Measurements from ENCODE around the gene GPLD1.
"Not testable (repeated sequence)": the region's sequence is repeated elsewhere in the genome, so short reads cannot be mapped to it uniquely, and the experiment has no call there.

GPLD1 gene

DNA sequence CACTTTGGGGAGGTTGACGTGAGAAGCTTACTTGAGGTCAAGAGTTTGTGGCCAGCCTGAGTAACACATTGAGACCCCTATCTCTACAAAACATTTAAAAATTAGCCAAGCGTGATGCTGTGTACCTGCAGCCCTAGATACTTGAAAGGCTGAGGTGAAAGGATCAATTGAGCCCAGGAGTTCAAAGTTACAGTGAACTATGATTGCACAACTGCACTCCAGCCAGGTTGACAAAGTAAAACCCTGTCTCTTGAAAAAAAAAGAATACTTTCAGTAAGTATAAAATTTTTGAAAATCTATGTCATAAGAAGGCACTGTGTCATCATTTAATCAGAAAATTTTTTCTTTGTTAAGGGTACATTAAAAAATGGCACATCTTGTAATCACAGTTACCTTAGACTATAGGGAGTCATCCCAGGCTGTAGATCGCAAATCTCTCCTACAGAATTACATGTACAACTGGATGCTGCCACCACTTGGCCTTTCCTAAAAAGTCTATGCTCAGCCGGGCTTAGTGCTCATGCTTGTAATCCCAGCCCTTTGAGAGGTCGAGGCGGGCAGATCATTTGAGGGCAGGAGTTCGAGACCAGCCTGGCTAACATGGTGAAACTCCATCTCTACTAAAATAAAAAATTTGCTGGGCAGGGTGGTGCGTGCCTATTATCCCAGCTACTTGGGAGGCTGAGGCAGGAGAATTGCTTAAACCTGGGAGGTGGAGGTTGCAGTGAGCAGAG, 103.7 kb downstream of the GPLD1 start:
- Histone ChIP-seq H3K4me2 (ENCODE audit: low read length, poor library complexity, severe bottlenecking) (no peak overlapping the region), H3K9me3 (ENCODE audit: control insufficient read depth, low read length) (no peaks in the 10 kb centered on the region), H3K79me1 (replicated peaks; ENCODE audit: low read length, poor library complexity, severe bottlenecking) (peaks cover 3% of the 10 kb centered on the region), H2AK5ac (ENCODE audit: low read length, severe bottlenecking) (peak overlapping the region; percentile 91), H3K27me3 (ENCODE audit: control insufficient read depth in 1 of 2, insufficient read depth in 1 of 2, low read length in 2 of 2) (no peaks in the 10 kb centered on the region), H3K14ac (ENCODE audit: low read length in 2 of 2) (no peak overlapping the region), H2BK5ac (ENCODE audit: low read depth, low read length, poor library complexity, severe bottlenecking) (peak overlapping the region; percentile 76), H4K91ac (ENCODE audit: low read length) (no peak overlapping the region), H2BK120ac (ENCODE audit: low read depth, low read length) (no peak overlapping the region), H3K23ac (ENCODE audit: low read length in 2 of 2) (no peak overlapping the region), H2AFZ (ENCODE audit: low read depth, low read length) (no peak overlapping the region), H2BK15ac (ENCODE audit: low read depth, poor library complexity, severe bottlenecking) (no peak overlapping the region), H3K4me3 (ENCODE audit: insufficient read depth in 1 of 2, low read depth in 1 of 2, low read length in 2 of 2) (no peak overlapping the region), H3K36me3 (ENCODE audit: control insufficient read depth in 1 of 2, insufficient read depth in 2 of 2, low read depth in 1 of 2, low read length in 2 of 2) (no peaks in the 10 kb centered on the region), H3K27ac (ENCODE audit: low read length, poor library complexity, severe bottlenecking) (peak overlapping the region; percentile 76), H3K9ac (ENCODE audit: low read length) (no peak overlapping the region), H2BK12ac (ENCODE audit: low read length in 2 of 2) (no peak overlapping the region), H3K4ac (ENCODE audit: low read depth in 1 of 2, low read length in 2 of 2) (no peak overlapping the region), H3K18ac (ENCODE audit: low read depth in 1 of 2, low read length in 2 of 2) (no peak overlapping the region), H4K8ac (ENCODE audit: low read length) (no peak overlapping the region), H3K4me1 (ENCODE audit: control insufficient read depth, insufficient read depth, low read depth, low read length) (peaks cover 5% of the 10 kb centered on the region)
- no peak for DNase-seq
- 83% methylated on average over 6 of the region's 8 CpGs for WGBS

DNA sequence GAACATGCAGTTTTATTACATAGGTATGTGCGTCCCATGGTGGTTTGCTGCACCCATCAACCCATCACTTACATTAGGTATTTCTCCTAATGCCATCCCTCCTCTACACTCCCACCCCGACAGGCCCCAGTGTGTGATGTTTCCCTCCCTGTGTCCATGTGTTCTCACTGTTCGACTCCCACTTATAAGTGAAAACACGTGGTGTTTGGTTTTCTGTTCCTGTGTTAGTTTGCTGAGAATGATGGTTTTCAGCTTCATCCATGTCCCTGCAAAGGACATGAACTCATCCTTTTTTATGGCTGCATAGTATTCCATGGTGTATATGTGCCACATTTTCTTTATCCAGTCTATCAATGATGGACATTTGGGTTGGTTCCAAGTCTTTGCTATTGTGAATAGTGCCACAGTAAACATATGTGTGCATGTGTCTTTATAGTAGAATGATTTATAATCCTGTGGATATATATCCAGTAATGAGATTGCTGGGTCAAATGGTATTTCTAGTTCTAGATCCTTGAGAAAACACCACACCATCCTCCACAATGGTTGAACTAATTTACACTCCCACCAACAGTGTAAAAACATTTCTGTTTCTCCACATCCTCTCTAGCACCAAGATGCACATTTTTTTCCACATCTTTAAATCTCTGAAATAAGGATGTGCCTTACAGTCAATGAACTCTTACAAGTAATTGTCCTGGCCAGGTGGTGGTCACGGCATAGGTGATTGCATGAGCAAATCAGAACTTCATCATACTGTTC, 104.8 kb downstream of the GPLD1 start:
- not testable (repeated sequence) for H2BK12ac ChIP-seq (ENCODE audit: low read length in 2 of 2); H2BK120ac ChIP-seq (ENCODE audit: low read depth, low read length); H3K18ac ChIP-seq (ENCODE audit: low read depth in 1 of 2, low read length in 2 of 2); H3K4me3 ChIP-seq (ENCODE audit: insufficient read depth in 1 of 2, low read depth in 1 of 2, low read length in 2 of 2); H3K9me3 ChIP-seq (ENCODE audit: control insufficient read depth, low read length); H3K9ac ChIP-seq (ENCODE audit: low read length); DNase-seq; H3K14ac ChIP-seq (ENCODE audit: low read length in 2 of 2); H2AFZ ChIP-seq (ENCODE audit: low read depth, low read length); H3K36me3 ChIP-seq (ENCODE audit: control insufficient read depth in 1 of 2, insufficient read depth in 2 of 2, low read depth in 1 of 2, low read length in 2 of 2); H4K91ac ChIP-seq (ENCODE audit: low read length); H4K8ac ChIP-seq (ENCODE audit: low read length); H3K4me2 ChIP-seq (ENCODE audit: low read length, poor library complexity, severe bottlenecking); H2BK15ac ChIP-seq (ENCODE audit: low read depth, poor library complexity, severe bottlenecking); H3K27me3 ChIP-seq (ENCODE audit: control insufficient read depth in 1 of 2, insufficient read depth in 1 of 2, low read length in 2 of 2); H3K23ac ChIP-seq (ENCODE audit: low read length in 2 of 2); H3K79me1 ChIP-seq (replicated peaks; ENCODE audit: low read length, poor library complexity, severe bottlenecking); H3K4me1 ChIP-seq (ENCODE audit: control insufficient read depth, insufficient read depth, low read depth, low read length); H3K4ac ChIP-seq (ENCODE audit: low read depth in 1 of 2, low read length in 2 of 2)
- H2BK5ac ChIP-seq (ENCODE audit: low read depth, low read length, poor library complexity, severe bottlenecking), result peak overlapping the region; percentile 96
- H2AK5ac ChIP-seq (ENCODE audit: low read length, severe bottlenecking), result peak overlapping the region; percentile 53
- 92% methylated on average over 5 of the region's 5 CpGs for WGBS
- H3K27ac ChIP-seq (ENCODE audit: low read length, poor library complexity, severe bottlenecking), result peak overlapping the region; percentile 57

DNA sequence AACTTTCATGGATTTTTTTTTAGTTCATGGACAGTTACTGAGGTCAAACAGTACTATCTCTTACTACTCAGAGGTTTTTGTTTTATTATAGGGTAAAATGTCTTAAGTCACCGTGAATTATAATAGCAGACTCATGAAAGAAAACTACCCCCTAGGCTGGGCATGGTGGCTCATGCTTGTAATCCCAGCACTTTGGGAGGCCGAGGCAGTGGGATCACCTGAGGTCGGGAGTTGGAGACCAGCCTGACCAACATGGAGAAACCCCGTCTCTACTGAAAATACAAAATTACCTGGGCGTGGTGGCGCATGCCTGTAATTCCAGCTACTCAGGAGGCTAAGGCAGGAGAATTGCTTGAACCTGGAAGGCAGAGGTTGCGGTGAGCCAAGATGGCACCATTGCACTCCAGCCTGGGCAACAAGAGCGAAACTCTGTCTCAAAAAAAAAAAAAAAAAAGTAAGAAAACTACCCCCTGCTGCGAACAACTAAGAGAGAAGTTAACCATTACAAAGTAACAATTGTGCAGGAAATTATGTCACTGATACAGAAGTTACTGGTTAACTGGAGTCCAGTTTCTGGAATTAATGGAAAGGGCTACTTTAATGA, 106.4 kb downstream of the GPLD1 start:
- not testable (repeated sequence) for H3K9me3 ChIP-seq (ENCODE audit: control insufficient read depth, low read length); H2AFZ ChIP-seq (ENCODE audit: low read depth, low read length); H2BK15ac ChIP-seq (ENCODE audit: low read depth, poor library complexity, severe bottlenecking); H3K4me3 ChIP-seq (ENCODE audit: insufficient read depth in 1 of 2, low read depth in 1 of 2, low read length in 2 of 2); DNase-seq; H2BK120ac ChIP-seq (ENCODE audit: low read depth, low read length); H3K14ac ChIP-seq (ENCODE audit: low read length in 2 of 2); H3K27me3 ChIP-seq (ENCODE audit: control insufficient read depth in 1 of 2, insufficient read depth in 1 of 2, low read length in 2 of 2); H3K4me1 ChIP-seq (ENCODE audit: control insufficient read depth, insufficient read depth, low read depth, low read length); H3K79me1 ChIP-seq (replicated peaks; ENCODE audit: low read length, poor library complexity, severe bottlenecking); H4K8ac ChIP-seq (ENCODE audit: low read length); H3K18ac ChIP-seq (ENCODE audit: low read depth in 1 of 2, low read length in 2 of 2); H2BK12ac ChIP-seq (ENCODE audit: low read length in 2 of 2); H3K23ac ChIP-seq (ENCODE audit: low read length in 2 of 2); H3K9ac ChIP-seq (ENCODE audit: low read length); H3K4ac ChIP-seq (ENCODE audit: low read depth in 1 of 2, low read length in 2 of 2); H3K4me2 ChIP-seq (ENCODE audit: low read length, poor library complexity, severe bottlenecking); H2AK5ac ChIP-seq (ENCODE audit: low read length, severe bottlenecking); H4K91ac ChIP-seq (ENCODE audit: low read length); H3K36me3 ChIP-seq (ENCODE audit: control insufficient read depth in 1 of 2, insufficient read depth in 2 of 2, low read depth in 1 of 2, low read length in 2 of 2)
- 93% methylated on average over 7 of the region's 9 CpGs for WGBS
- Histone ChIP-seq H2BK5ac (ENCODE audit: low read depth, low read length, poor library complexity, severe bottlenecking) (peak overlapping the region; percentile 96), H3K27ac (ENCODE audit: low read length, poor library complexity, severe bottlenecking) (peak overlapping the region; percentile 93)

DNA sequence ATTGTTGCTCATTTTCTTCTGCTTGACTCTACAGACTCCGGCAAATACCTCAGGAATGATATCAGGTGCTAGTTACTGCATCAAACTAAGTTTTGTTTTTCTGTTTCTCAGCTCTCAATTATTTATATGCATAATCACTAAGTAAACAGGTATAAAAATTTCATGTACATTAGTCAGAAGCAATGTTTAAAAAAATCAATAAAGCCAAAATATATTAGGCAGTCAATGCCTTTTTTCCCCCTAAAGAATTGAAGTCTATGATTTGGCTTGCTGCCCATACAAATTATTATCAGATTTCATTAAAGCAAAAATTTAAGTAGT, 107.2 kb downstream of the GPLD1 start:
- no peak overlapping the region for H3K4me2 ChIP-seq (ENCODE audit: low read length, poor library complexity, severe bottlenecking)
- H3K36me3 ChIP-seq (ENCODE audit: control insufficient read depth in 1 of 2, insufficient read depth in 2 of 2, low read depth in 1 of 2, low read length in 2 of 2), result no peaks in the 10 kb centered on the region
- no peak overlapping the region for H3K14ac ChIP-seq (ENCODE audit: low read length in 2 of 2)
- H4K91ac ChIP-seq (ENCODE audit: low read length), result no peak overlapping the region
- H2BK12ac ChIP-seq (ENCODE audit: low read length in 2 of 2), result no peak overlapping the region
- H3K9ac ChIP-seq (ENCODE audit: low read length), result no peak overlapping the region
- peak overlapping the region; percentile 93 for H3K27ac ChIP-seq (ENCODE audit: low read length, poor library complexity, severe bottlenecking)
- no peak overlapping the region for H4K8ac ChIP-seq (ENCODE audit: low read length)
- no peak overlapping the region for H2BK5ac ChIP-seq (ENCODE audit: low read depth, low read length, poor library complexity, severe bottlenecking)
- no peak overlapping the region for H2BK120ac ChIP-seq (ENCODE audit: low read depth, low read length)
- H3K27me3 ChIP-seq (ENCODE audit: control insufficient read depth in 1 of 2, insufficient read depth in 1 of 2, low read length in 2 of 2), result no peaks in the 10 kb centered on the region
- no peak overlapping the region for H3K4me3 ChIP-seq (ENCODE audit: insufficient read depth in 1 of 2, low read depth in 1 of 2, low read length in 2 of 2)
- no peak overlapping the region for H3K18ac ChIP-seq (ENCODE audit: low read depth in 1 of 2, low read length in 2 of 2)
- H3K4ac ChIP-seq (ENCODE audit: low read depth in 1 of 2, low read length in 2 of 2), result no peak overlapping the region
- DNase-seq, result no peak
- peaks cover 3% of the 10 kb centered on the region for H3K79me1 ChIP-seq (replicated peaks; ENCODE audit: low read length, poor library complexity, severe bottlenecking)
- no peak overlapping the region for H2AK5ac ChIP-seq (ENCODE audit: low read length, severe bottlenecking)
- H3K9me3 ChIP-seq (ENCODE audit: control insufficient read depth, low read length), result no peaks in the 10 kb centered on the region
- H3K23ac ChIP-seq (ENCODE audit: low read length in 2 of 2), result no peak overlapping the region
- no peak overlapping the region for H2BK15ac ChIP-seq (ENCODE audit: low read depth, poor library complexity, severe bottlenecking)
- H2AFZ ChIP-seq (ENCODE audit: low read depth, low read length), result no peak overlapping the region
- no CpG with 5 or more reads among the region's 1 CpG for WGBS
- peaks cover 5% of the 10 kb centered on the region for H3K4me1 ChIP-seq (ENCODE audit: control insufficient read depth, insufficient read depth, low read depth, low read length)

All from mesenchymal stem cell (in vitro differentiated cells and primary cell).